ENCODE measurements around the gene TECPR1. TPM values are rescaled to one million over a fixed set of nuclear protein-coding genes. Genes with fewer than 3 reads are reported as not detected.
"Not testable (repeated sequence)": the region's sequence is repeated elsewhere in the genome, so short reads cannot be mapped to it uniquely, and the experiment has no call there.

The TECPR1 gene
- total RNA-seq, 1 donor from 2014 or later = 16.1 TPM

- ATAC-seq (ENCODE audit: poor library complexity); intact Hi-C loops (cut with DNase I): not testable (repeated sequence)
- peak; percentile 3 for DNase-seq
Observed at GRCh38 chr7:98219382-98219781, 32.6 kb downstream of the TECPR1 start.

- DNase-seq (peak; percentile 48), ATAC-seq (ENCODE audit: poor library complexity) (peak; percentile 13)
- intact Hi-C loops (cut with DNase I) = no loop called here
Observed at GRCh38 chr7:98217623-98218582, 34.1 kb downstream of the TECPR1 start.

- no peak for ATAC-seq (ENCODE audit: poor library complexity)
- DNase-seq = peak; percentile 33
- intact Hi-C loops (cut with DNase I) = no loop called here
Observed at GRCh38 chr7:98216941-98217622, 35.0 kb downstream of the TECPR1 start.

GRCh38 chr7:98215561-98216495 is 36.2 kb downstream of the TECPR1 start:
- ATAC-seq (ENCODE audit: poor library complexity) = no peak
- intact Hi-C loops (cut with DNase I) = no loop called here
- DNase-seq = peak; percentile 40

- DNase-seq (peak; percentile 36), ATAC-seq (ENCODE audit: poor library complexity) (no peak)
- intact Hi-C loops (cut with DNase I) = no loop called here
Observed at GRCh38 chr7:98214811-98215321, 37.2 kb downstream of the TECPR1 start.

GRCh38 chr7:98213888-98214810 is 37.9 kb downstream of the TECPR1 start:
- intact Hi-C loops (cut with DNase I) = no loop called here
- ATAC-seq (ENCODE audit: poor library complexity) = no peak
- DNase-seq = peak; percentile 46

- intact Hi-C loops (cut with DNase I) = no loop called here
- ATAC-seq (ENCODE audit: poor library complexity) = no peak
- peak; percentile 21 for DNase-seq
Observed at GRCh38 chr7:98213296-98213887, 38.6 kb downstream of the TECPR1 start.

GRCh38 chr7:98212532-98213041 is 39.4 kb downstream of the TECPR1 start:
- DNase-seq (peak; percentile 33), ATAC-seq (ENCODE audit: poor library complexity) (no peak)
- intact Hi-C loops (cut with DNase I) = no loop called here

GRCh38 chr7:98211676-98212531 is 40.1 kb downstream of the TECPR1 start:
- DNase-seq (no peak), ATAC-seq (ENCODE audit: poor library complexity) (no peak)
- intact Hi-C loops (cut with DNase I) = no loop called here

- intact Hi-C loops (cut with DNase I) = no loop called here
- peak; percentile 36 for ATAC-seq (ENCODE audit: poor library complexity)
- DNase-seq = peak; percentile 39
Observed at GRCh38 chr7:98211221-98211675, 40.8 kb downstream of the TECPR1 start, which contains the start of gene BHLHA15. Gene BHLHA15, plus strand, starts transcription at chr7:98211439. Its CDS starts 871 bp downstream, at chr7:98212310.

GRCh38 chr7:98210513-98211220 is 41.4 kb downstream of the TECPR1 start:
- ATAC-seq (ENCODE audit: poor library complexity) (no peak), DNase-seq (no peak)
- intact Hi-C loops (cut with DNase I) = no loop called here

- no peak for ATAC-seq (ENCODE audit: poor library complexity)
- no peak for DNase-seq
- intact Hi-C loops (cut with DNase I) = no loop called here
Observed at GRCh38 chr7:98209166-98209920, 42.7 kb downstream of the TECPR1 start.

- intact Hi-C loops (cut with DNase I) = no loop called here
- DNase-seq = no peak
- ATAC-seq (ENCODE audit: poor library complexity) = no peak
Observed at GRCh38 chr7:98206451-98207330, 45.3 kb downstream of the TECPR1 start.

Data from Right ventricle myocardium superior (tissue), 1 donor.